NT2/D1 (cell line): Measurements from ENCODE around the gene EML4.

Experiments
- DNase-seq: peaks from one replicate; pipeline ENCODE4 v3.0.0-alpha.2; 2011; ENCODE audit warnings: low read depth, low spot score
- H3K27me3 ChIP-seq: 2 replicates; pipeline ENCODE4 v1.6.0; 2011; ENCODE audit warnings: mild to moderate bottlenecking; ENCODE audit not compliant: insufficient read length, insufficient read depth
- H3K36me3 ChIP-seq: 2 replicates; pipeline ENCODE4 v1.6.1; 2011; ENCODE audit warnings: mild to moderate bottlenecking, low read length, mixed read lengths; ENCODE audit not compliant: insufficient read depth, insufficient read length
- H3K4me1 ChIP-seq: 2 replicates; pipeline ENCODE4 v1.5.1; 2011; ENCODE audit not compliant: insufficient read depth, insufficient read length
- H3K4me3 ChIP-seq: 2 replicates; pipeline ENCODE4 v1.5.1; 2011; ENCODE audit warnings: low read depth; ENCODE audit not compliant: insufficient read length
- H3K9ac ChIP-seq: 2 replicates; pipeline ENCODE4 v1.6.0; 2011; ENCODE audit warnings: low read depth; ENCODE audit not compliant: insufficient read length
- H3K9me3 ChIP-seq: 2 replicates; pipeline ENCODE4 v1.5.1; 2011; ENCODE audit warnings: mild to moderate bottlenecking, low read length; ENCODE audit not compliant: insufficient read depth
- SUZ12 ChIP-seq: IDR thresholded peaks from 2 replicates; pipeline ENCODE4 v1.6.1; 2011; ENCODE audit not compliant: insufficient read length, insufficient read depth; ENCODE audit errors: extremely low read depth
- YY1 ChIP-seq: IDR thresholded peaks from 2 replicates; pipeline ENCODE4 v1.6.1; 2011; ENCODE audit not compliant: insufficient read length, insufficient read depth
- ZNF274 ChIP-seq: IDR thresholded peaks from 2 replicates; pipeline ENCODE4 v1.6.1; 2011; ENCODE audit warnings: mild to moderate bottlenecking, low read depth, low read length

EML4 gene

DNA sequence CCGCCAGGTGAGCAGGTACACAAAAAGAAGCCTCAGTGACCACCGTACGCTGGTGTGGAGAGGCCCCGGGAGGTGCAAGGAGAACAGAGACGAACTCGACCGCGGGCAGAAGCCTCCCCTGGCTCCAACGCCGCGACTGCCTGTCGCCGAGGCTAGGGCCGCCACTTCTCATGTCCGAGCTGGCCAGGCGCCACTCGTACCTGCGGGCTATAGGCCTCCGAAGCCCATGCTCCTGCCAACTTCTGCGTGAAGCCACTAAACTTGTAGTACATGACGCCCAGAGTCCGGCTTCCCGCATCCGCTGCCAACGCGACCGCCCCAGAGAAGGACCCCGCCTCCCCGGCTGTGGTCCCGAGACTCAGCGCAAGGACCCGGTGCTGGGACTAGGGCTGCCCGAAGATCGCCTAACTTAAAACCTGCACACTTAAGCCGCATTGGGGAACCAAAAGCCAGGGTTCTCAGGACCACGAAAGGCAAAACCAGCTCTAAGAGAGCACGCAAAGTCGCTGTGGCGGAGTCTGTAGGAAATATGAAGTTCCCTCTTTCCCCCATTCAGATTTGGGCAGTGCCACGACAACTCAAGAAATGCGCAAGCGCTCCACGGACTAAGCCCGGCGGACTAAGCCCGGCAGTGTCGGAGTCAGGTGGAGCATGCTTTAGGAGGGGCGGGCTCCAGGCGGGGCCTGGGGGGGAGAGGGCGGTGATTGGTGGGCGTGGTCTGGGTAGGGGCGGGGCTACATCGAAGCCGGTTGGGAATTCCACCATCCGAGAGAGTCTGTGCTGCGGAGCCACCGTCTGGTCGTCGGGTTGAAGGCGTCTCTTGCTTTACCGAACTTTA is 192.0 kb downstream of the EML4 start, which contains the start of gene COX7A2L:
Gene COX7A2L, minus strand, starts transcription at position 328 of the 838 bp plus-strand sequence. Its CDS starts 56 bp downstream, at position 272.
- Histone ChIP-seq H3K4me1 (no peaks in the 10 kb centered on the region), H3K36me3 (peaks cover 6% of the 10 kb centered on the region), H3K27me3 (peaks cover 15% of the 10 kb centered on the region), H3K9ac (peak within 1 kb of the TSS; percentile 91), H3K9me3 (no peaks in the 10 kb centered on the region), H3K4me3 (peak within 1 kb of the TSS; percentile 99)
- TF ChIP-seq SUZ12 (no peak), ZNF274 (no peak), YY1 (no peak)
- DNase-seq: peak; percentile 93

- no peak for DNase-seq
- Histone ChIP-seq H3K36me3 (peaks cover 3% of the 10 kb centered on the region), H3K9me3 (no peaks in the 10 kb centered on the region), H3K4me1 (no peaks in the 10 kb centered on the region), H3K9ac (peak overlapping the region; percentile 29), H3K4me3 (no peak overlapping the region), H3K27me3 (peaks cover 15% of the 10 kb centered on the region)
- TF ChIP-seq ZNF274 (no peak), YY1 (no peak), SUZ12 (no peak)
These were observed 192.7 kb downstream of the EML4 start for GRCh38 chr2:42361728-42362283.

GRCh38 chr2:42363413-42363812 is 194.3 kb downstream of the EML4 start:
- H3K9me3 ChIP-seq: no peaks in the 10 kb centered on the region
- no peaks in the 10 kb centered on the region for H3K4me1 ChIP-seq
- peaks cover 3% of the 10 kb centered on the region for H3K36me3 ChIP-seq
- no peak overlapping the region for H3K4me3 ChIP-seq
- H3K27me3 ChIP-seq: peaks cover 15% of the 10 kb centered on the region
- DNase-seq: no peak
- TF ChIP-seq YY1 (no peak), ZNF274 (no peak), SUZ12 (no peak)
- no peak overlapping the region for H3K9ac ChIP-seq

- H3K4me3 ChIP-seq: no peak overlapping the region
- TF ChIP-seq ZNF274 (no peak), SUZ12 (no peak), YY1 (no peak)
- no peaks in the 10 kb centered on the region for H3K36me3 ChIP-seq
- H3K9ac ChIP-seq: no peak overlapping the region
- no peak for DNase-seq
- no peaks in the 10 kb centered on the region for H3K9me3 ChIP-seq
- no peaks in the 10 kb centered on the region for H3K4me1 ChIP-seq
- H3K27me3 ChIP-seq: peaks cover 15% of the 10 kb centered on the region
These were observed 195.5 kb downstream of the EML4 start for GRCh38 chr2:42364658-42365057.

- H3K9ac ChIP-seq: no peak overlapping the region
- no peak for DNase-seq
- peaks cover 15% of the 10 kb centered on the region for H3K27me3 ChIP-seq
- TF ChIP-seq YY1: no peak
- TF ChIP-seq SUZ12: no peak
- TF ChIP-seq ZNF274: no peak
- no peaks in the 10 kb centered on the region for H3K36me3 ChIP-seq
- no peaks in the 10 kb centered on the region for H3K4me1 ChIP-seq
- no peaks in the 10 kb centered on the region for H3K9me3 ChIP-seq
- H3K4me3 ChIP-seq: no peak overlapping the region
These were observed 197.3 kb downstream of the EML4 start for GRCh38 chr2:42366411-42366810.

DNA sequence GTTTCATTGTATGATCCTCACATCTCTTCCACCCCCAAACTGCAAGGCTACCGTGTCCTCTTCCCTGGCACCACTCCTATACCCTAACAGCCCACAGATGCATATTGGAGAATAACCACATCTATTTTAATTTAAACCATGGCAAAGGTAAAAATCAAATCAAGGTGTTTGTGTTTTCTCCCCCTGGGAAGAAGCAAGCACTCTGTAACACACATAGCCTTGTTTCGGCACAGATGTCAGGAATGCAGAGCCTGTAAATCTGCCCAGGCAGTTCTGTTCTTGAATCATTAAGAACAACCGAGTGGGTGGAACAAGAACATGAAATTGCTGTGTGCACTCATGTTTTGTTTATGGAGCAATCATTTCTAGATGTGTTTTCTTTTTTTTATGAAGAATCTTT is 198.7 kb downstream of the EML4 start:
- Histone ChIP-seq H3K36me3 (no peaks in the 10 kb centered on the region), H3K27me3 (peaks cover 5% of the 10 kb centered on the region), H3K9me3 (no peaks in the 10 kb centered on the region), H3K9ac (no peak overlapping the region), H3K4me1 (no peaks in the 10 kb centered on the region), H3K4me3 (no peak overlapping the region)
- no peak for DNase-seq
- TF ChIP-seq SUZ12: no peak
- no peak for TF ChIP-seq YY1
- TF ChIP-seq ZNF274: no peak

DNA sequence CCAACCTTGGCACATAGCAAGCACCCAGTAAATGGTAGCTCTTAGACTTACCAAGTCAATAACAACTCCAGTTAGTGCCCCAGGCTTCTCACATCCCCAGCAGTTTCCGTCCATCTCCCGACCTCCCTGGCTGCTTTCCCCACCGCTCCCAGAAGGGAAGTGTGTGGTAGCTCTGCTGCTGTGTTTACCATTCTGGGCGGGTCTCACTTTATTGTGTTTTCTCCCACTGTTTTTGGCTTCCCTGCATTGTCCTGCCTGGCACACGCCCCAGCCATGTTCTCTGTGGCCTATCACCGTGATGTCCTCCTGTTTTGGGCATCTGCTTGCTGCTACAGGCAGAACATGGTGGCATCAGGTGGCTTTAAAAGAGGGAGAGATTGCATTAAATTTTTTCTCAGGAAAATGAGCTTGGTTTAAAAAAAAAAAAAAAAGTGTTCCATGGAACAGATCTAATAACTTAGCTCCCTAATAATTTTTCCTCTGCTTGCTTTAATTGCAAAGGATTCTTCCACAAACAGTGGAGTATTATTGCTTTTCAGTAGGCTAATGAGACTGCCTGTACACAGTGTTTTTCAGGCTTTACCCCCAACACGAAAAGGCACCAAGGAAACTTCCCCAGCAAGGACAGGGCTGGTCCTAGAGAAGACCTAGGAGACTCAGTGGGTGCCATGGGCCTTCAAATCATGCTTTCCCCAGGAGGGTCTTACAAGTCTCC is 199.8 kb downstream of the EML4 start:
- TF ChIP-seq ZNF274 (no peak), SUZ12 (no peak), YY1 (no peak)
- no peaks in the 10 kb centered on the region for H3K36me3 ChIP-seq
- no peak for DNase-seq
- no peaks in the 10 kb centered on the region for H3K27me3 ChIP-seq
- H3K4me3 ChIP-seq: no peak overlapping the region
- no peaks in the 10 kb centered on the region for H3K4me1 ChIP-seq
- H3K9me3 ChIP-seq: no peaks in the 10 kb centered on the region
- no peak overlapping the region for H3K9ac ChIP-seq
